Stimulated activated CD4-positive, alpha-beta T cell treated with anti-CD3 and anti-CD28 coated beads, Interleukin-4, amount 100 ng/mL, for 1 hour (primary cell): ENCODE data around the gene FSTL1.

Experiments used
- DNase-seq: peaks from one replicate; pipeline ENCODE4 v3.0.0-alpha.2; 2020

The FSTL1 gene

DNA sequence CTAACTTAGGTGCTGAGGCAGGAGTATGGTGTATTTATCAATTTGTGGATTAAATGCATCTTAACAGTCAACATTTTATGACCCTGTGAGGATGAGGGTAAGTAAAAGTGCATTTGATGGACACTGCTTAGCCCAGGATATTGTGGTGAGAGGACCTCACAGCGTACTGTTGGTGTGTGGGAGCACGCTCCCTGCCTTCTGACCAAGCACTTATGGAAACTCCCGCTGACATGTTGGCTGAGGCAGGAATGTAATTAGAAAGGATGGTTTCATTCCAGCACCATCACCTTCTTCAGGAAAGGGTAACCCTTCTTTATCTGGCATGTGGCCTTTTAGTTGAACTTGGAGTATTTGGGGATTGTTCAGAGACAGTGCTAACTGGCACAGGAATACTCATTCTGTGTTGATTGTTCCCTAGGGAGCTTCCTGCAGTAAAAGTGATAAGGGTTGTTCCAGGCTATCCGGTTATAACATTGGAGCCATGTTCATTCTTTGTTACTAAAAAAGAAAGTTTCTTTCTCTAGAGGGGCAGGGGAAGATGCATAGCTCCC, 11.7 kb upstream of the FSTL1 start:
- DNase-seq = no peak

DNA sequence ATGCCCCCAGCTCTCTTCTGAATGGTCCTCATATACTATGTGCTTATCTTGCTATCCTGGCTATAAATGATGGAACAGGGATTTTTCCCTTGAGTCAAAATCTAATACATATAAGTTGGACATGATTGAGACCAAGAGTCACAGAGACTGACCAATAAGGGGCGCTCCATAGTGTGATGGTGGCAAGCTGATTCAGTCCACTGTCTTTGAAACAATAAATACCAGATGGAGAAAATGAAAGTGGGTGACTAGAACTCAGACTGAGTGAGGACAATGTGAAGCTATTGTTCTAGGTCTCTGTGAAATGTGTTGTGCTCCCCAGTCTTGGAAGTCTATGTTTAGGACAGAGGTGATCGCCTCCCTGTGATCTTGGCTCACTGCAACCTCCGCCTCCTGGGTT, 10.6 kb upstream of the FSTL1 start:
- no peak for DNase-seq

DNA sequence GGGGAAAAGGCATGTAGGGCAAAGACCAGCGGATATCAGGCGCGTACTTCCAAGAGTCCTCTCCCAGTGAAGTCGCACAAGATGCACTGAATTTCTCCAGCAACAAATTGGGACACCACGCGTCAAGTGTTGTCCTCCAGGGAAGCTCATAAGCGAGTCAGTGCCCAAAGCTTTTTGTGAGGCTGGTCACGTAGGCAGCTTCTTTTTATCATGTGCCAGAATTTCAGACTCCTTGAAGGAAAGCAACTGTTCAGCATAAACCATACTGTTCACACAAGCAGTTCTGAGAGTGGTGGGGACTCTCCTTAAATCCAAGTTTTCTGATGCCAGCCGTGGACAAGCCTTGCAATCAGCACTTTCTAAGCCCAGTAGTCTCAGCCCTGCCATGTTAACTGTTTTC, 10.1 kb upstream of the FSTL1 start:
- DNase-seq = no peak

DNA sequence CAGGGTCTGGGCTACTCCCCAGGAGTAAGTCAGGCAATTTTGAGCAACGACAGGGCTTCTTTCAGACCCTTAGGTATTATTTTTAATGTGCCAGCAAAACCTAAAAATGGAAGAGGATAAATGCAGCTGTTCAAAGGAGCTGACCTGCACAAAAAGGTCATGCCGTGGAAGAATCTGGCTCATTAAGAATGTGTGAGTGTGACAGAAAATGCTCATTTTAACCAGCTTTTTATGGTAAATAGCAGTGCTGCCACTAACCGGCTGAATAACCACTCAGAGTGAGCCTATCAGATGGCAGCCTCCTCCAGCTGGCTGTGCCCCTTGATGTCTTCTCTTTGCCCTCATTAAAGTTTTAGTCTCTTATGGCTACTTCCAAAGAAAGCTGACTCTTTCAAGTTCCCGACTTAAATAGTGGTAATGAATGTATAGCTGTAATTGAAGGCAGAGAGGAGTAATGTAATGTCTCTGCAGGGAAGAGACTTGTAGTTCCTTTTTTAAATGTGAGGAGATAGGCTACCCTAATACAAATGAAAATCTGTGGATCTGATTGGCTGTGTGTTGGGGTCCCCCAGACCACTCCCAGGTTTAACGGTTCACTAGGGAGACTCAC, 9.5 kb upstream of the FSTL1 start:
- no peak for DNase-seq

DNA sequence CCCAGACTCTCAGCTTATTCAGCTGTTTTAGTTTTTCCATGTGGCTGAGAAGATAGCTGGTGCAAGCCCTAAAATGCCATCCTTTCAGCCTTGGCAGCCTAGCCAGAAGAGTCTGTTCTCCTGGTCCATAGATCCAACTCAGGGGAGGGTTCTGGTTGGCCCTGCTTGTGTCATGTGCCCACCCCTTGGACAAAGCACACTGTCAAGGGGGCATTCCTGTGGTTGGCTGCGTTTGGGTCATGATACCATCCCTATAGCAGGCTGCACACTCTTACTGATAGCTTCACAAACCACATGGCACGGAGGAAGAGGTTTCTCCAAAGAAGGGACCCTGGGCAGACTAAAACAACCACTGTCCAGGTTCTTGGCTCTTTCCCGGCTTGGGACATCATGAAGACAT, 8.4 kb upstream of the FSTL1 start:
- DNase-seq = no peak

DNA sequence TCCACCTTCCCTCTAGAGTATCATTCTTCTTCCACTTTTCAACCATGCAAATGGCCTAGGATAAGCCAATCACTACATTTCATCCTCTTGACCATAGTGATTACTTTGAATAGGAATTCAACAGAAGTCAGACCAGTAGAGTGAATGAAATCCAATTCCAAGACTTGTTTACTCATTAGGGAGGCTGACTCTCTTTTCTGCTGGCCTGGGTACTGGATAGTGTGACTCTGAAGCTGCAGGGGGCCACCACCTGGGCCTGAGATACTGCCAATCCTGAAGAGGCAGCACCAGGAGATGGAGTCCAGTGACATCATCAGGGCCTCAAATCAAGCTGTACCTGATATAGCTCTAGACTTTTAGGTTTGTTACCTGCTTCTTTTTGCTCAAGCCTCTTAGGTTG, 7.0 kb upstream of the FSTL1 start:
- DNase-seq = no peak

DNA sequence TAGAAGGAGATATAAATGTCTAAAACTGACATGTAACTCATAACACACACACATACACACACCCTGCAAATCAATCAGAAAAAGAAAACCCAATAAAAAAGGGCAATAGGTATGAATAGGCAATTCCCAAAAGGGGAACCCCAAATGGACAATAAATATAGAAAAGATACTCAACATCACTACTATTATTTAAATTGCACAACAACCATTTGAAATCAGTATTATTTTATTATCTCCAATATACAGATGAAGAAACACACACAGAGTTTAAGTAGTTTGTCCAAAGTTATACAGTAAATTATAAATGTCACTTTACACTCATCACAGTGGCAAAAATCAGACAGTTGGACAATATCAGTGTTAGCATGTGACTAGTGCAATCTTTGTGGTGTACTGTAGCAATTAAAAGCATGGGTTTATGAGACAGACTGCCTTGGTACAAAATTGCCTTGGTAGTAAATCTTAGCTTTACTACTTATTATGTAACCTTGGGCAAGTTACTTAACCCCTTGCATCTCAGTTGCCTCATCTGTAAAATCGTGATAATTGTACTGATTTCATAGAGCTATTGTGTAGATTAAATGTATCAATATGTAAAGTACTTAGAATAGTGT, 3.4 kb upstream of the FSTL1 start:
- no peak for DNase-seq

DNA sequence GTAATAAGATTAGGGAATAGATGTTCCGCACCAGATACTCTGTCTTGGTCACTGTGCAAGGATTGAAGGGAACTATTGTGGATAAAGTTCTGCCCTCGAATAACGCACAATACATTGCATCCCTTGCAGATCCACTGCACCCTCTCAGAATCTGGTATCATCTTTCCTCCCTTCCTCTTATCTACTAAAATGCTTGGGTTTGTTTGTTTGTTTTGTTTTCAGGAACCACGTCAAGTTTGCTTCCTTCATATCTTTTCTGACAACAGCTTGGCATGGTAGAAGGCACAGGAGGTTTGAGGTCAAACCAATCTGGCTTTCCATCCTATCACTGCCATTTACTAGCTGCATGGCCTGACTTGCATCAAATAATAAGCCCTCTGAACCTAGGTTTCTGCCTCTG, 2.0 kb upstream of the FSTL1 start:
- DNase-seq = no peak

DNA sequence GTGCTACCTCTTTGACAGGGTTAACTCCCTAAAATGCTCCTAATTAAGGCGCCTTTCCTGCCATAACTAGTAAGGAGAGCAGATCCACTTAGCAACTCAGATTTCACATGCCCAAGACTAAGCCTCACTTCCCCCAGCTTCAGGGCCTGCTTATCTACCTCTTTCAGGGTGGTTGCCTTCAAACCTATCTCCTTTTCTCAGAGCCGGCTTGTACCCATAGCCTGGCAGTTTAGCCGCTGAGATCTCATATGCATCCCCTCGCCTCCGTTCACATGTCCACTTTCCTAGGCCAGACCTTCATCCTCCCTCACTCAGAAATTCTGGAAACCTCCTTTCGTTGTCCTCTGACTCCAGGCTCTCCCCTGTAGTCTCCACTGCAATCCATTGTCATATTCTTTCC, 1.0 kb upstream of the FSTL1 start:
- no peak for DNase-seq

DNA sequence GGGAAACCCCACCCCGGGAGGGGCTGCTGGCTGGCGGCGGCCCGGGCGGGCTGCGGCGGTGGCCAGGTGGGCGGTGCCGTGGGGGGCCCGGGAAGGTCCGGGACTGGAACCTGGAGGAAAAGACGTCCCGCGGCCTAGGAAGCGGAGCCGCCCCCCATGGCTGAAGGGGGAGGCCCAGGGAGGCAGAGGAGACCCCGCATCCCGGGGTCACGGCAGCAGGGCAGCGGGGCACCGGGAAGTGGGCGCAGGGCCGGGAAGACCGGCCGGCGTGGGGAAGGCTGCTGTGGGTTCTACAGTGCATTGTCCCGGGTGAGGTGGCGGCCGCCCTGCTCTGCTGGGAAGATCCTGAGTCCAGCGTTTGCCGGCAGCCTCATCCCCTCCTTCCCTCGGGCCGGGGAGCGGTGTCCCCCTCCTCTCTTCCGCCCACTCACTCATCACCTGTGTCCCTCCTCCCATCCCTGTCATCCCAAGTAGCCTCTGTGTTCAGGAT, 525 bp upstream of the FSTL1 start:
- DNase-seq = peak; percentile 2

DNA sequence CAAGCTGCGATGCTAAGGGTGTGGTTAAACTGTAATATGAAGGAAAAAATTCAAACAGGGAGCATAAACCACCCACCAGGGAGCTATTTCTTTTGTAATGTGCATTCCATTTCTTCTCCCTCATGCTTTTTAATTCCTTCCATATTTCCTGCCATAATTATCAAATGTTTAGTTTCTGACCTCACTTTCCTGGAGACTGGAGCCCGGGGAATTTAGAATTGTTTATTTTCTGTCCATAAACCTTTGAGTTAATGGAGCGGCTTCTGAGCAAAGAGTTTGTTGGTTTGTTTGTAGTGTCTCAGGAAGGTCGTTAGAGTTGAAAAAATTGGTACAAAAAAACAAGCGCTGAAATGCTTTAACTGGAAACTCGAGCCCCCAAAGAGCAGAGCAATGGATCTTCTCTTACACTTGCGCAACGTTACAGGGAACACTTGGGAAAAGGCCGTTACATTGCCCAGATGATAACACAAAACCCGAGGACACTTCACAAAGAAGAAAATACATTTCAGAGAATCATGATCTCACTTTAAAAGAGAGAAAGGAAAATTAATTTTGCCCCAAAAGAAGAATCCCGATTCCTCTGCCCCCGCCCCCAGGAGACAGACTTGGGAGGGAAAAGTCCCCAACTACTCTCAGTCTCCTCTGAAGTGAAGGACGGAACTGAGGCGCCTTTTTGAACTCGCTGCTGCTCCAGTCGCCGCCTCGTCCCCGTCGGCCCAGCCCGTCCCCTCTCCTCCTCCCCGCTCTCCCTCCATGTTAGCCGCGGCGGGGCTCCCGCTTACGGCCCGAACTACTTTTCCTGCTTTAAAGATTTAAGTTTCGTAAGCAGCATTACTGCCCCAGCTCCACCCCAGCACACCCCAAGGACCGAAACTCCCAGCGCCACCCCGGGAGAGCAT, 842 bp downstream of the FSTL1 start:
- DNase-seq = peak; percentile 2

DNA sequence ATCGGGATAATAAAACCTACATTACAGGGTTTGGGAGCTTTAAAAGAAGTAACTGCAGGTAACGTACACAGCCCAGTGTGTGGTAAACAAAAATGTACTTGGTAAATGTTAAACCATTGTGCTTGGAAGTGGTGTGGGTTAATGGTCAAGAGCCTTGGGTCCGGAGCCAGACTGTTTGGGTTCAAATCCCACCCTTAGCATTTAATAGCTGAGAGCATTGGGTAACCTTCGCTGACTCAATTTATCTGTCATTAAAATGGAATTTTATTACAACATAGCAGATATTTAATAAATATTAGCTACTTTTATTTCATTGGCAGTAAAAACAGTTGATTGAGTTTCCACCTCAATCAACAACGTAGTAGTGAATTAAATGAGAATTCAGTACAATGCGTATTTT, 1.5 kb downstream of the FSTL1 start:
- no peak for DNase-seq

DNA sequence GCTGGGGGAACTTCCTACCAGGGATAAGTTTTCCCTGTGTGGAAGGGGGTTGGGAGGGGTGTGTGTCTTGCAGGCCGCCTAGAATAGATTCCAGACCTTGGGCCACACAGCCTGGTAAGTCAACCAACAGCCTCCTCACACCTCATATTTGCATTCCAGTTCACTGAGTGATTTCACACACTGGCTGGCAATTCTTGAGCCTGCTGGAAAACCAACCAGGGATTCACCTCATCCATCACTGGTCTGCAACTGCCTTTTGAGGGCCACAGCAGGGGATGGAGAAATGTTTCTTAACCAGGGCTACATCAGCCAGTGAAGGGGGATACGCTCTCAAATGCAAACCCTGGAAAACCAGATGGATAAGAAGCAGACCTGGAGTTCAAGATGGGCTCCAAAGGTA, 2.0 kb downstream of the FSTL1 start:
- no peak for DNase-seq

DNA sequence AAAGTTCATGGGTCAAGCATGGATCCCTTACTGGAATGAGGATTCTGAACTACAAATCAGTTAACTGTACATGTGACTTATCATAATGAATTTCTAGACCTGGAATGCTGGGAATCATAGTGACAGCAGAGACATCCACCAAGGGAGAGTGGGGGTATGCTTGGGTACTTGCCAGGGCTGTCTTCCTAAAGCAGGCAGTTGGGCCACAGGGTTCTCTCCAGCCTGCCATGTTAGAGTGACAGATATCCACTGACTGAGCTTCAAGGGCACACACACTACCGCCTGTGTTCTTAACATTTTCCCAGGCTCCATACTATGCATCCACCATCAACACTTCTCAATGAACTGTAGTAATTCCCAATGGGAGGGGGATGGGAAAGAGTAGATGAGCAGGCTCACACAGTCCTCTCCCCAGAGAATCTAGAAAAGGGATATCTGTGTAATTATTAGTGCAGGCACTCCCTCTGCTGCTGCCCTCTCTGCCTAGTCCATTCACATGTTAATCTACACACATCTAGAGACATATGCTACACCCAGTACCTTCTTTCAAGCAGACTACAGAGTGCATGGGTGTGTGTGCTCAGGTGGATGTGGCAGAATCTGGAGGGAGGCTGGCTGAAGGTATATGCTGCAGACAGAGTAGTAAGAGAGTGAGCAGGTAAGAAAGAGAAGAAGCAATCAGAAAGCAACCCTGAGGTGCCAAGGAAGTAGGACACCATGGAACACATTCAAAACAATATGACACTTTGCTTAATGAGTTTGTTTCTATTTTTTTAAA, 3.7 kb downstream of the FSTL1 start:
- DNase-seq = no peak

DNA sequence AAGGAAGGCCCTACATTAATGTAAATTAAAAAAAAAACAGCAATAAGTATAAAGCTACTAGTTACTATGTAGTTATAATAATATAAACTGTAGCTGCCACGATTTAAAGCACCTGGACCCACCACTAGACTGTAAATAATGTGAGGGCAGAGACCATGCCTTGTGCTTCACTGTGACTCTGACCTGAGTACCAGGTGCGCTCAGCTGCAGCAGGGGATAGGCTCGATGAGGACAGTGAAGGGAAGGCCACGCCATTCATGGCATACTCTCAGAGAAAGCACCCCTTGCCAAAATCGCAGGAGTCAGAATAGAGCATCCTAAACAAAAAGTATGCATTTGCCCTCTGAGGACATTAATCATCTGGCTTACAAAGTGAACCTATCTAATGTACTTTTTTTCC, 5.1 kb downstream of the FSTL1 start:
- DNase-seq = no peak

DNA sequence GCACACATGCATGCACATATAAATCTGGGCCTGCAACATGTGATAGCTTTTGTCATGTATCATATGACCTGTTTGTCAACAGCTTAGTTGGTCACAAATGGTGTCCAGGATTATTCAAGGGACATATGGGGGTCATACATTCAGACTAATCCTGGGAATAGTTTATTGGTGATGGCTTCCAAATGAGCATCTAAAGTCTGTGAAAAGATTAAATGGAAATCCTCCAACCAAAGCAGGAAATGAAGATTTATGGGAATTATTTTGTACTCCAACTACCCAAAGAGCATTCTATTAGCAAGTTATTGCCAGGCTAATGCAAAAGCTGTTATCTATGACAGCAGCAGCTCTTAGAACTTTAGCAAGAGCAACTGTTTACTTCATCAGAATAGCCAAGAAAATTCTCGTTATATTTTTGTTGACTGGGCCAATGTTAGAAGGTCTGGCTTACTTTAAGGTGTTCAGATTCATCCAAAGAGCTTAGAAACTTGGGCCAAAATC, 7.1 kb downstream of the FSTL1 start:
- DNase-seq = no peak

DNA sequence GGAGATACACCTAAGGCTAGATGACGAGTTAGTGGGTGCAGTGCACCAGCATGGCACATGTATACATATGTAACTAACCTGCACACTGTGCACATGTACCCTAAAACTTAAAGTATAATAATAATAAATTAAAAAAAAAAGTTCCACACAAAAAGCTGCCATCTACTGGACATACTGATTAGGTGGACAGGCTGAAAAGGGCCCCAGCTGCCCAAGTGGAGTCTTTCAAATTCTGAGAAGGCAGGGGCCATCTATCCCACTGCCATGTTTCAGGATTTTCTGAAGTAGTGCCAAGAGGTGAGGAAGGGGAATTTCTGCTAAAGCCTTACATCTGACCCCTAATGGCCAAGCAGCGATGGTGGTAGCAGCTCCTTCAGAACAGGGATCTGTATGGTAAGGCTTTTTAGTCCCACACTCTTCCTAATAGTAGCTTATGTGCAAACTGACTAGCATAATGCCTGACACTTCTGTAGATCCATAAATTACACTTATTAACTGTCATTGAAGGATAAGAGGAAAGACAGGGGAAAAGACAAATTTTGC, 7.7 kb downstream of the FSTL1 start:
- DNase-seq = no peak

DNA sequence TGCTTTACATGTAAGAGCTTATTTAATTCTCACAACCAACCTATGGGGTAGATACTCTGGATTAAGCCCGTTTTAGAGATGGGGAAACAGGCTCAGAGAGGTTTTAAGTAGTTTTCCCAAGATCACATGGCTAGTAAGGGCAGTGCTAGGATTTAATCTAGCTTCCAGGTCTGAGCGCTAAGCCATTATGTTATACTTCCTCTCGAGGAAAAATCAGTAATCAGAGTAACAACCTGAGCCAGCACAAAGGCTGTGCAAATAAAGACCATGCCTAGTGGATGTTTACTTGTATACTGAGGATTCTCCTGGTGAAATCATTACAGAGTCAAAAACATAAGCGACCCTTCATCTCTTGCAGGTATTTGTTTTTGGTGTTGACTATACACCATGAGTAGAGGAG, 9.0 kb downstream of the FSTL1 start:
- no peak for DNase-seq

DNA sequence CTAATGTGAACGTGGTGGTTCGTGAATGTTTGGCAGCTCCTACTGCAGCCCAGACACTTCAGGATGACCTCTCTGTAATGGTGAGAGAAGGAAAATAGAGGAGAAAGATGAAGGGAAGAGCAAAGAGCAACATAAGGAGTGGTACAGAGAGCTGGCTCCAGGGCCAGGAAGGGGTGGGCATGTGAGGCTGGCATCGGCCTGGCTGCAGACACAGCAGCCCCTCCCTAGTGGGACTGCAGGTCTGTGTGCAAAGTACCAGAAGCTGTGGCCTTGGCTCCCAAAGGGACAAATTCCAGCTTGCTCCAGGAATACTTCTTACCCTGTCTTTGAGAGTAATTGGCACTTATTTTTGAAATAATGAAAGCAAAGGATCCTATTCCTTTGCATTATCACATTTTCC, 10.0 kb downstream of the FSTL1 start:
- no peak for DNase-seq

DNA sequence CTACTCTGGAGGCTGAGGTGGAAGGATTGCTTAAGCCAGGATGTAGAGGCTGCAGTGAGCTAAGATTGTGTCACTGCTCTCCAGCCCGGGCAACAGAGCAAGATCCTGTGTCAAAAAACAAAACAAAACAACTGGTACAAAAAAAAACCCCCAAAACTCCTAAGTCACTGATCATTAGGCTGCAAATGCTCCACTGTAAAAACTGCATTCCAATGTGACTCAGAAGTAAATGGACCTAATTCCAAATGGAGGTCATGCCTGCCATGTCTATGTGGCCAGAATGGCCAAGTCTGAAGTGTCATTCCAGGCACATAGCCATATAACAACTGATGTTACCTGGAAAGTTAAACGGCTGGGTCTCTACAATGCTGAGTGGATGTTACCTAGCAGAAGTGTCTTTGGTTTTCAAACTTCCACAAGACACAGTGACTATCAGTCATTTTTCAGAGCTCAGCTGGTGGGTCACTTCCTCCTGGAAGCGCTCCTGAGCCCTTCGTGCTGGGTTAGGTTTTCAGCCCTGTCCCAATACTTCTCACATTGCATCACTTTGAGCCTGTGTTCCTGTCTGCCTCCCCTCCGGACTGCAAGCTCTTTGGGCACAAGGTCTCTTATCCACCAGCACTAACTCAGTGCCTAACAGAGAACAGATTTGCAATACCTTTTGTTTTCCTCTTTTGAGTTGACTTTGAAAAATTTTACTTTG, 10.6 kb downstream of the FSTL1 start:
- DNase-seq = no peak

DNA sequence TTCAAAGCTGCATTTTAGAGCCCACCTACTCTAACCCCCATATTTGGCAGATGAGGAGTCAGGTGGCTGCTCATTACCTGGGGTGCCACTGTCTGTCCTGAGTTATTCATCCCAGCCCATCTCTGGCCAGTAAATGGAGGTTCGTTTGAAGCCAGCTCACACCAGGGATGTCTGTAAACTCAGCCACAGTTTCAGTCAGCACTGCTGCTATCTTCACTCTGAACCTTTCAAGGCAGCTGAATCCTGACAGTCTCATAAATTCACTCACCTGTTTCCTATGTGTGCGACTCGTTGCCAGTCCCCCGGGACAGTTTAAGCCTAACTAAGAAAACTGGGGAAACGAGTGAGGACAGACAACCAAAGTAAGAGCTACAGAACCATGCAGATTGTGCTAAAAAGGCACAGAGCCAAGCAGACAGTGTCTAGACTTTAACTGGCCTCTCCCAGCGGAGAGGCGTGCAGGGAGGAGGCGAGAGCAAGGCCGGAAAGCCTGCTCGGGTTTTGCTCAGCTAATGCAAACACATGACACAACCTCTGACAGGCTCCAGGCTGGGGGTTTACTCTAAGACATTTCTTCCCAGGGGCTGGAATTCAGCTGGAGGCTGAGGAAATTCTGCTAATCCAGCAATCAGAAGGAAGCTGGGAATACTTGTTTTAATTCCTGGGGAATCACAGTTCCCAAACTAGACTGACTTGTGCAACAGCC, 12.0 kb downstream of the FSTL1 start:
- no peak for DNase-seq
